ENCODE data around the gene ZFHX2.

- TF ChIP-seq TAF1 (IDR thresholded peaks at IDR 0.05; ENCODE audit: borderline replicate concordance, insufficient read depth, low read length) (no peak), SIN3A (IDR thresholded peaks at IDR 0.05; ENCODE audit: borderline replicate concordance, insufficient read depth, low read length) (no peak), FOXP2 (optimal IDR thresholded peaks at IDR 0.05; ENCODE audit: borderline replicate concordance, extremely low read depth, extremely low read length, insufficient read depth) (no peak), POLR2AphosphoS5 (IDR thresholded peaks at IDR 0.05; ENCODE audit: low read depth, low read length) (no peak)
- TF ChIP-seq, protein P1, sequence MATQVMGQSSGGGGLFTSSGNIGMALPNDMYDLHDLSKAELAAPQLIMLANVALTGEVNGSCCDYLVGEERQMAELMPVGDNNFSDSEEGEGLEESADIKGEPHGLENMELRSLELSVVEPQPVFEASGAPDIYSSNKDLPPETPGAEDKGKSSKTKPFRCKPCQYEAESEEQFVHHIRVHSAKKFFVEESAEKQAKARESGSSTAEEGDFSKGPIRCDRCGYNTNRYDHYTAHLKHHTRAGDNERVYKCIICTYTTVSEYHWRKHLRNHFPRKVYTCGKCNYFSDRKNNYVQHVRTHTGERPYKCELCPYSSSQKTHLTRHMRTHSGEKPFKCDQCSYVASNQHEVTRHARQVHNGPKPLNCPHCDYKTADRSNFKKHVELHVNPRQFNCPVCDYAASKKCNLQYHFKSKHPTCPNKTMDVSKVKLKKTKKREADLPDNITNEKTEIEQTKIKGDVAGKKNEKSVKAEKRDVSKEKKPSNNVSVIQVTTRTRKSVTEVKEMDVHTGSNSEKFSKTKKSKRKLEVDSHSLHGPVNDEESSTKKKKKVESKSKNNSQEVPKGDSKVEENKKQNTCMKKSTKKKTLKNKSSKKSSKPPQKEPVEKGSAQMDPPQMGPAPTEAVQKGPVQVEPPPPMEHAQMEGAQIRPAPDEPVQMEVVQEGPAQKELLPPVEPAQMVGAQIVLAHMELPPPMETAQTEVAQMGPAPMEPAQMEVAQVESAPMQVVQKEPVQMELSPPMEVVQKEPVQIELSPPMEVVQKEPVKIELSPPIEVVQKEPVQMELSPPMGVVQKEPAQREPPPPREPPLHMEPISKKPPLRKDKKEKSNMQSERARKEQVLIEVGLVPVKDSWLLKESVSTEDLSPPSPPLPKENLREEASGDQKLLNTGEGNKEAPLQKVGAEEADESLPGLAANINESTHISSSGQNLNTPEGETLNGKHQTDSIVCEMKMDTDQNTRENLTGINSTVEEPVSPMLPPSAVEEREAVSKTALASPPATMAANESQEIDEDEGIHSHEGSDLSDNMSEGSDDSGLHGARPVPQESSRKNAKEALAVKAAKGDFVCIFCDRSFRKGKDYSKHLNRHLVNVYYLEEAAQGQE (IDR thresholded peaks at IDR 0.05; ENCODE audit: insufficient read depth in 1 of 2, low read depth in 2 of 2, low read length in 2 of 2): no peak
Measured at GRCh38 chr14:23567186-23568020, 15.8 kb upstream of the ZFHX2 start, which contains the start of gene AP1G2.
